HG02610 (cell line): Measurements from ENCODE around the gene CARMIL1.

Experiments used
- ATAC-seq: cut with Tn5 transposase; IDR thresholded peaks from one replicate; pipeline ENCODE4 v1.9.1; 2021; ENCODE audit warnings: mild to moderate bottlenecking, moderate library complexity; ENCODE audit not compliant: unreplicated experiment

CARMIL1 gene

DNA sequence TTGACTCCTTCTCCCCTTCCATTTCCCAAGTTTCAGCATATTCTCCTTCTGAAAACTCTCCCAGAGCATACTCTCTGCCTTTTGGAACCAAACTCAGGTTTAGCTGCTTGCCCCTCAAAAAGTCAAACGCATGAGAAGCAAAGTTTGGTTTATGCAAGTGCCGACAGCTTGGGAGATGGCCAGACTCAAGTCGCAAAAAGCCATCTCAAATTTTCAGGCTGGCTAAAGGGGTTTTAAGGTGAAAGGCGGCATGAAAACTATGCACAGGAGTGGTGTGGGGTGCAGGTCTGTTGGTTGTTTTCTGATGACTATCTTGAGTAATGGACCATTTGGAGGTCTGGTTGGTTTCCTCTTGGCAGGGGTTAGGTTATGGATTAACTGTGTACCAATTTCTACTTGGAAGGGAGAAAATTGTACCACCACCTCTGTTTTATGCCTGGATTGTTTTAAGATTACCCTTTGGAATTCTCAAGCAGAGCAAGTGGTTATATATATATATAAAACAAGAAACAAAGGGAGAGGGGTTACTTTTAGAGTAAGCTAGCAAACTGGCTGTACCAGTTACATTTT lies 320.4 kb downstream of the CARMIL1 start:
- no peak for ATAC-seq

DNA sequence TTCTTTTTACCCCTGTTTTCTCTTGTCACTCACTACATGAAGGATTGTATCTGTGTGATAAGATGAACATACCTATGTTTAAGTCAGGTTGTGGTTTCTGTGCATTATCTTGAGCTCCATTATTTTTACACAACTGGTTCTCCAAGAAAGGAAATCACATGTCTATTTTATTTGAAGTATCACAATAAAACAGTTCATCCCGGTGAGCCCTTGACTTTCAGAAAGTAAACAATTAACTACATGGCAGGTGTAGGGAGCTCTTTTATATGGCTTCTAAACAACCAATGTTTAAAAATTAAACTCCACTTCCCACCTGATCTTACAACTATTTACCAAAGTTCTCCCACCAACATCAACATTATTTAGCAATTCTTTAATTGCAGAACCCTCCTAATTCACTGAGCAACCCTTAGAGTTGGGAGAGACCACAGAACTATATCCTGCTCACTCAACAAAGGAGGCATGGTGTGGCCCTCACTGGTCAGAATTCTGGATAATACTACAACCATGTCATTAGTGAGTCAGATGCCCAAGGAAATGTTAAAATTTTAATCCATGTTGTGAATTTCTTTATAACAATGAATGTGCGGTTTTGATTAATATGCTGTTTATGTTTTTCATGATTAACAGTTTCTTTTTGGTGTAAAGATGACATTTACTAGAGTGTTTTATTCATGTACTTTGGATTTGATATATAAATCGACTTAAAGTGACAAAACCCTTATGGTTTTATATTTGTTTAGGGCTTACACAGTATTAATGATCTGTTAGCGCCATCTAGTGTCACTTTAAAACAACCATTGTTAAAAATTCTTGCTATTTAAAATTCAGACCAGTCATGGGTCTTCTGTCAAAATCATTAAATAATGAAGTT lies 322.9 kb downstream of the CARMIL1 start:
- ATAC-seq, result no peak

DNA sequence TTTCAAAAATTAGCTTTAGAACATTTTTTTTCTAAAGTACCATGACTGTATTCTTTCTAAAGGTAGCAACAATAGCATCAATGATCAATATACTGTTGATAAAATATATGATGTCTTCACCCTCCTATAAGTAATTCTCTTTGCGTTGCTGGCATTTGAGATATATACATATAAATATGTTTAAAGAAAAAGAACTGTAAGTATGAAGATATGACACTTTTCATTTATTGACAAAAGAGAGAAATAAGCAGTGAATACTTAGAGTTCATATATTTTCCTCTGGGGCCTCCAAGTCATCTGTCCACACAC lies 323.5 kb downstream of the CARMIL1 start:
- no peak for ATAC-seq

DNA sequence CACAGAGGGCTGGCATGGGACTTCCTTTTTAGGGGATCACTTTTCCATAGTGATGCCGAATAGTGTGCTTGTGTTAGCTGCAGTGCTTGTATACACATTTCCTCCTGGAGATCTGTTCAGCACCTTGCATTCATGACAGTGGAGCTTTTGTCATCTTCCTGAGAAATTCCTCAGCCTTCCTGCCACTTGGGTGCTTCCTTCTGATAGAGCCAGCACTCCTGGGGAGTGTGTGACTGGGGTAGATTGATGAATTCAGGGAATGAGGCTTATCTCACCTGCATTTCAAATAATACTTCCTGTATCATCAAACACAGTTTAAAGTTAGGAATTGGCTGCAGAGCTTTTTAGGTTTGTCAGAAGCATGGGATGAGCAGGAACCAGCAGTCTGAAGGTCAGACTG lies 324.1 kb downstream of the CARMIL1 start:
- ATAC-seq, result no peak

DNA sequence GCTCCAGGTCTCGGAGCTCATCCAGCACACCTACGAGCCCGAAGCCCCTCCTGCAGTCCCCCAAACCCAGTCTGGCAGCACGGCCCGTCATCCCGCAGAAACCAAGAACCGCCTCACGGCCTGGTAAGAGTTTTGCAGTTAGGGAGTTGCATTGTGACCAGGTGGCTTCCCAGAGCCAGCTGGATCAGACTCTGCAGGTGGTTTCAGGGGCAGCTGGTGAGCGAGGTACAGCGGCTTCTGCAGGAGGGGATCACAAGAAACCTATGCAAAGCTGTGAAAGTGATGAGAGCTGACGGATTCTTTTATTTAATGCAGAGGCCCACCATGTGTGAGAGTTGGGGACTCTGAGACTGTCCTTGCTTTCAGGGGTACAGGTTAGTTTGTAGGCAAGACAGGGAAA lies 327.0 kb downstream of the CARMIL1 start:
- no peak for ATAC-seq

DNA sequence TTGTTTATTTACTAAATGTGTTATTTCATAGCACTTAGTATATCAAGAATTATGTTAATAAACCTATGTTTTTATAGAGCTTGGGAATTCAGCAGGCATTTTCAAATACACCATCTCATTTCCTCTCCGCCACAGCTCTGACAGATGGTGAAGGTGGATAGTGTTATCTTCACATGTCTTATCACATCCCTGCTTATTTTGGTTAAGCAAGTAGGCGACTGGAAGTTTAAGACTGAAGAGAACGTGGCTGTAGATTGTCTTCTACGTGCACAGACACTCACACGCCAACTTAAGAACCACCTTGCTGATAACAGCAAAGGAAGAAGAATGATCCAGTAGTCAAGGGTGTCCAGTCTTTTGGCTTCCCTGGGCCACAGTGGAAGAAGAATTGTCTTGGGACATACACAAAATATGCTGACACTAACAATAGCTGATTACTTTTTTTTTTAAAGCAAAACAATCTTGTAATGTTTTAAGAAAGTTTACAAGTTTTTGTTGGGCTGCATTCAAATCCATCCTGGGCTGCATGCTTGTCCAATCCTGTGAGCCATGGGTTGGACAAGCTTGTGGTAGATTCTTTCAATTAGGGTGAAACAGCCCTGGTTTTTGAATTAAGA lies 329.5 kb downstream of the CARMIL1 start:
- no peak for ATAC-seq

DNA sequence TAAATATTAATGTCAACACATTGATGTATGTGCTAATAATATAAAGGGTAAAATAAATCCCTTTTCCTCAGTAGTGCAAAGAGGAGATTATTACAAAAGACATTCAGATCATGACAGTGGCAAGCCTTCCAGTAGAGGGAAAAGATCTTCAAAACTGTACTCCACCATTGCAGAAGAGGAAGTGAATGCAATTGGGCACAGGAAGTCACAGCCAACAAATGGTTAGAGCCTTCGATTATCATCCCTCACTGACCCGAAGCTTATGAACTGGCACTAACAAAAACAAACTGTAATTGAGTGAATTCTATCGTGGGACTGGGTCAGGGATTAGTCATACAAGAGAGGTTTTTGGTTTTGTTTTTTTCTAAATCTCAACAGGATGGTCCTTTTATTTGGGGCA lies 333.5 kb downstream of the CARMIL1 start:
- ATAC-seq, result no peak

DNA sequence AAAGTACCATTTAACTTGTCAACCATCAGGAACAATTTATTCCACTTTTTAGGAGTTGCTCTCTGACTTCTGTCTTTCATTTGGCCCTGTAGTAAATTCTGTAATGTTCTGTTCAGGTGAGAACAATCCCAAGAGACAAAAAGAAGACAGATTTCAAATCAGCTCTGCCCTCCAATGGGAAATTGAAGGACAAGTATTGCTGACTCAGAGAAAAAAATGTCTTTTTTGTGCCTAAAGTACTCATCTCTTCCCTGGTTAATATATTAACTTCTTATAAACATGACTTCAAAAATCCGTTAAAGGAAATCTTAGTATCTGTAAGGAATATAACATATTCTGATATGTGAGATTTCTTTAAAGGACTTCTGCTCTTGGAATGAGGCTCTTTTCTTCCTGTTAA lies 334.2 kb downstream of the CARMIL1 start:
- no peak for ATAC-seq

DNA sequence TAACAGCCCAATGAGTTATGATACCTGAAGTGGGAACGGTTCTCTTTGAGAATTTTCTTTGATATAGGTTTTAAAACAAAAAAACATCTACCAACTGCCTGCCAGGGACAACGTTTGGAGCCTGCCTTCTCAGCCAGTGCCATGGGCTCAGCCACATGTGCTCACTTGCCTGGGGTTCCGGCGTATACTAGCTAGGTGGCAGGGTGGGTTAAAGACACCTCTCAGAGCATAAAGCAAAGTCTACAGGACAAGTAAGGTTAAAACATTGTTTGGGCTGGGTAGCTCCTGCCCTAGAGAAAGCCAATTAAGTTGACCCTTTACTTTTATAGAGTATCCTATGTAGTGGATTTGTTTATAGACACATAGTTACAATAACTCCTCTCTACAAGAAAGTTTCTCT lies 334.9 kb downstream of the CARMIL1 start:
- ATAC-seq, result no peak

DNA sequence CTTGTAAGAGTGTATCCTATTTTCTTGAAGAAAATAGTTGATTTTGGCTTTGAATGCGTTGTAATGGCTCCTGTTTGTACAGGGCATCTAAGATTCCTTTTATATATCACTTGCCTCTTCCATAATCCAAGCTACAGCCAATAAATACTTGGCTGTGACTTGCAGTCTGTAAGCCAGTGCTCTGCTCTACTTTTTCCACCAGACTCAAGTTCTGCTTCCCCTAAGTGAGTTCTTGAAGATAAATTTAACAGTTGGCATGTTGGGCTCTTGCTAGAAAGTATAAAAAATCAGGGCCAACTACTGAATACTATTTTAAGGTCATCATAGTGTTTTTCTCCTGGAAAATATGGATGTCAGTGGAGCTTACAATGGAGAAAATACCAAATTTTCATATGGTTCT lies 336.3 kb downstream of the CARMIL1 start:
- no peak for ATAC-seq

DNA sequence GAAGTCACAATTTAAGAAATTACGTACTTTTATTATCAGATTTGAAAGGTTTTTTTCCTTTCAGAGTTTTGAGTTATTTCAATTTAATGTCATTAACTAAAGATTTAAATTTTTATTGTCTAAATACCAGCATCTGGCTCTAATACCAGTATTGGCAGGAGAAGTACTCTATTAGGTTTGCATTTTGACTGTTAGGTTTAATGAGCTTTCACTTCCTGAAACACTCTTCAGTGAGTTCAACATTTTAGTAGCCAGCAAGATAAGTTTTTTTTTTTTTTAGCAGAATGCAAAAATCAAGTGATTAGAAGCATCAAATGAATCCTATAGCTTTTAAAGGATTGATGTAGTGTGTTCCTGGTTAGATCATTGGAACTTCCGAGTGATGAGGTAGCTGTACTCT lies 338.8 kb downstream of the CARMIL1 start:
- no peak for ATAC-seq

DNA sequence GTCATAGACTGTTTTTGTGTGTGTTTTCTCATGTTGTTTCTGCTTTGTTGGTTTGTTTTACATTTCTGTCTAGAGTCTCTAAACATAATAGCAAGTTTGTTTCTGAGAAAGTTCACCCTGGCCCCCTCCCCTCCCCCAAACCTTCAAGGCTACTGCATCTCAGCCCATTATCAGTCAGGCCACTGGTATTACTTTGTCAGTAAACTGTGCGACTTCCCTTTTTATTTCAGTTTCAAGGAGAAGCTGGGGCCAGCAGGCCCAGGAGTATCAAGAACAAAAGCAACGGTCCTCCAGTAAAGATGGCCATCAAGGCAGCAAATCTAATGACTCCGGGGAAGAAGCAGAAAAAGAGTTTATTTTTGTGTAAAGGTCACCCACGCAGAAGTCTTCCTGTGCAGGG lies 340.0 kb downstream of the CARMIL1 start:
- no peak for ATAC-seq

DNA sequence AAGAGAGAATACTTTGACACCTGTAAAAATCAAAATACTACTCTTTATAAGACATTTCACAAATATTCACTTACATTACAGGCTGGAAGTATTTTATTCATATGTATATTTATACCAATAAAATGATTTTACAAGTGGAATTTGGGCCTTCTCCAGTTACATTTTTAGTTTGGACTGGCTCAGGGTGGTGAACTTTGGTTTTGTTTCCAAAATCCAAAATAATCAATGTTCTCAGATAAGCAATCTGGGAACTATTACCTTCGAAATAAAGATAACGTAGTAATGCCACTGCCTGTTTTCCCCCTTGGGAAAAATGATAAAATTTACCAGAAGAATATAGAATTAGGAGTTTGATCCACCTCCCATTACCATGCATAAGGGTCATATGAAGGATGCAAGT lies 341.2 kb downstream of the CARMIL1 start:
- no peak for ATAC-seq

DNA sequence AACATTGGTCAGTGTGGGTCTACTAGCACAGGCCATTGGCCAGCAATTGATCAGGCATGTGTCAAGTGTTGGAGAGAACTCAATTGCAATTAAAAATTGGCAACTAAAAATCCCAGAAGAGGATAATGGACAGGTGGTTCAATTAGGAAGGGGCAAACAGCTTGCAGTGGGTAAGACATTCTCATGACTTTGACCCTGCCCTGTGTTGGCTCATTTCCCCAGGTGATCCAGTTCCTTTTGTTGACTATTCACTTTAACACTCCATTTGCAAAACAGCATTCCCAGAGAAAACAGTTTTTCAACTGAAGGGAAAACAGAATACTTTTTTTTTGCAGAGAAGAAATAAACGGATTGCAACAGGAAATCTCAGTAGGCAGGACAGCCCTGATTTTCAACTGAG lies 343.9 kb downstream of the CARMIL1 start:
- ATAC-seq, result no peak

DNA sequence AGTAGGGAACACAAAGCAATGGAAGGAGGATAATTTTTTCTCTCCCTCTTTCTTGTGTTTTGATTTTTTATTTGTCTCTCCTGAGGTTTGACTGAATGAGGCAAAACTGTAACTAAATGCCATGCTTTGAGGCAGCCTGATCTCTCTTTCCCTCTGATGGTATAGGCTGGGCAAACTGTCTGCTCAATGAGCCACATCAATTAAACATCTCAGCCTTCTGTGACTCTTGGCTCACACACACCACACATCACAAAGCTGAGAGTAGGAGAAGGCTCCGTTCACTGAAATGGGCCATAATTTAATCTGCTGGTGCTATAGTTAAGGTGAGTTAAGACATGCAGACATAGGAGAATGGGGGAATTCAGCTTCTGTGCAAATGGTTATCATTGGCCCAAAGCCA lies 344.7 kb downstream of the CARMIL1 start:
- ATAC-seq, result no peak

DNA sequence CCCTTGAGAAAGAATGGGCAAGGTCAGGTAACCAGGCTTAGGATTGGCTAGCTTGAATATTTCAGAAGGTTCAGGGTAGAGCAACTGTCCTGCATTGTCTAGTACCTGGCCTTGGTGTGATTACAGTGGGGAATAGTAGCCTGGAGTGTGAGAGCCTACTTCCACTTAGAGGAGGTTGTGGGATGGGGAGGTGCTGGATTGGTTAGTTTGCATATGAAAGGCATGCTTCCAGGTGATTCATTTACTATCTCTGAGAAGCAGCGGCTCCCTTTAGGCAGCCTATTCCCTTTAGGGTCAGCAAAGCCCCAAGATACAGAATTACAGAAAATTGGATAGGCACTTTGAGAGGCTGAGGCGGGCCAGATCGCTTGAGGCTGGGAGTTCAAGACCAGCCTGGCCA lies 347.8 kb downstream of the CARMIL1 start:
- no peak for ATAC-seq

DNA sequence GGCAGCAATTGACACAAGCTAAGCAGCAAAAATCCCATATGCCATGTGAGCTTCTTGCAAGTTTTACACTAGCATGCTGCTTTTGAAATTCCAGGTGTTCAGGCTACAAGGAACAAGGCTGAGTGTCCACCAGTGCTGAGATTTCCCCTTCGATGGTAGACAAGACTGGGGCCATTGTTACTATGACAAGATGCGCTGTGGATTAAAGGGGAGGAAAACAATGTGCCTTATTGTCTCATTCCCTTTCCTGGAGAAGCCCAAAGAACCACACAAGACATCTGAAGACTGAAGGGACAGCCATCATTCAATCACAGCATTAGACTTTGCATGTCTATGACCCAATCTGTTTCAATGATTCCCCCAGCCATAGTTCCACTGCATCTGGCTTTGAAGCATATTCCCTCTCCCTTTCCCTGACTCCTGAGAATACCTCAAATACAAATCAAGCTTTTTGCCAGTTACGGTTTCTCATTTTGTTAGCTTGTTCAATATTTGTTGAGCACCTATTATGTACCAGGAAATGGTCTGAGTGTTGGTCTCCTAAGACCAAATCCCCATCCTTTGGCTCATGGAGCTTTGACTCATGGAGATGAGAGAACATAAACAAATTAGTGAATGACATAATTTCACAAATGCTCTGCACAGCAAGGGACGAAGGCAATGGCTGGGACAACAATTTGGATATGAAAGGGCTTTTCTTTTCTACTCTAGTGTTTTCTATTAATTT lies 349.5 kb downstream of the CARMIL1 start:
- no peak for ATAC-seq

DNA sequence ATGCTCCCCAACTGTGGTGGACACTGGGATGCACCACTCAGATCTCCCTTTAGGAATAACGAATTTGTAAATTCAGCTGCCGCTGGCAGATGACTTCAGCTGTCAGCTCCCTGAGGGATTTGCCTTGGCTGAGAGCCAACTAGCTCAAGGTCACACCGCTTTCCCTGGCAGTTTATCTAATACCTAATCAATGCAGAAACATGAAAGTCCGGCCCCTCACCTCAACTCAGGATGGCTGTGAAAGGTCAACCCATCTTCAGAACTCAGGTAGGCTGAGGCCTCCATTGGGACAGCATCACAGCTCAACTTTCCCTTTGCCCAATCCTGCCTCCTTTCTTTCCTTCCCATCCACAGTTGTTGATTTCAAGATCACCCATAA lies 350.0 kb downstream of the CARMIL1 start:
- ATAC-seq, result no peak

DNA sequence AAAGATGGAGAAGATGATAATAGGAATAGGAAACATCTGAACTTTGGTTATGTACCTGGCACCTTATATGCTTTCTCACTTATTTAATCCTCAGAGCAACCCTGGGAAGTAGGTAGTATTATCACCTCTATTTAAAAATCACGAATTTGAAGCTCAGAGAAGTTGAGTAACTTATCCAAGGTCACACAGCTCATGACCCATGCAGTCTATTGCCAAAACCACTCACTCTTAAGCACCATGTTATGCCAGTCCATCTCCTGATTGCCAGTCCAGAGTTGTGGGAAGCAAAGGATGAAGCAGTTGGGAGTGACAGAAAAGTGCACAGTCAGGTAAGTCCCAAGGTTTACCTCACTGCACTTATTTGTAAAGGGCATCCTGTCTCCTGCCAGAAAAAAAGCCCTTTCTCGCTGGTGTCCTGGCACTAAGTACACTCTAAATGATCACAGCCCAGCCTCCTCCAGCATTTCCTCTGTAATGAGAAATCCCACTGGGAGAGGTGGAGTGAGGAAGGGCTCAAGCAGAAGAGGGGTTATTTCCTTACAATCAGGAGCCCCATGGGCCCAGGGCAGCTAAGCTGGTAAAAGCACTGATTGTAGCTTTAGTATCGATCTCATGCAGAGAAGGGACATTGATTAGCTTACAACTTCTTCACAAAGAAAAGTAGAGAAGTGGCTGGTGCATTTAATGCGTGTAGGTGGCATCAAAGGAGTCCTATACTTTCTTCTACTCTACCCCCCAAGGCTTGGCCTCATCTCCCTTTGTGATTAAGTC lies 351.5 kb downstream of the CARMIL1 start:
- ATAC-seq, result no peak

DNA sequence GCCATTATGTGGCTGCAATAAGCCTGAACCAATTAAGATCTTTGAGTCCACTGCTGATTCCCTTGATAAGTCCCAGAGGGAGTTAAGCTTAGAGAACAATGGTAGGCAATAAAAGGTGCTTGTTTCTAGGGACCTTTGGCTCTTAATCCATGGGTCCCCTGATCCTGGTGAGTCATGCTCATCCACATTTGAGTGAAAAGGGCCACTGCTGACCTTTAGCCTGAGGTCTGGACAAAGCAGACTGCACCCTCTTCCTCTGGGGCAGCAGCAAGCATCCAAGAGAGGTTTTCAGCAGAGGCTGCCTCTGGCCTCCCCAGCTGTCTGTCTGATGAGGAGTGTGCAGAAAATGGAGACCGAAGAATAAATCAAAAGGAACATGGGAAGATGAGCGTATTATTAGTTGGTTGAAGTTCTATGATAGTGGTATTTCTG lies 356.7 kb downstream of the CARMIL1 start:
- ATAC-seq, result no peak

DNA sequence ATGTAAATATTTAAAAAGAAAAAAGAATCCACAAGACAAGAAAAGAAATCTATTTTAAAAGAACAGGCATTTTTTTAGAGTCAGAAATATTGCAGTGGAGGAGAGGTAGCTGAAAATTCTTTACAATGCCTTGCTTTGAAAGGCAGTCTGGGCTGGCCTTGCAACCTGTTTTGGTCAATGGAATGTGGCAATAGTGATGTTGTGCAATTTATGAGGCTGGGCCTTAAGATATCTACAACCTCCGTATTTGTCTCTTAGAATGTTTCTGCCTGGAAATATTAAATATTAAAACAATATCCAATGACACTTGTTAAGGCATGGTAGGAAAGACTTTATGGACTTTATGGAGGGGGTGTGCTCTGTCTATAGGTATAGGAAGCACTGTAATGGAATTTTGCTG lies 358.0 kb downstream of the CARMIL1 start:
- ATAC-seq, result no peak
